Brain microvascular endothelial cell (primary cell): Measurements from ENCODE around the gene ZNF362.
A peak's percentile ranks its signal among the peaks of the same experiment; 100 is the strongest.

ENCODE experiments used
- DNase-seq: peaks from one replicate; pipeline ENCODE4 v3.0.0-alpha.2; 2020
- H3K27ac ChIP-seq: fragments of 250-450 bp; sonication (Bioruptor Pico); 2 replicates; pipeline ENCODE4 v1.5.1; 2020; ENCODE audit warnings: mild to moderate bottlenecking, moderate library complexity
- H3K27me3 ChIP-seq: fragments of 250-450 bp; sonication (Bioruptor Pico); replicated peaks from 2 replicates; pipeline ENCODE4 v1.5.1; 2020; ENCODE audit warnings: mild to moderate bottlenecking
- H3K36me3 ChIP-seq: fragments of 250-450 bp; sonication (Bioruptor Pico); replicated peaks from 2 replicates; pipeline ENCODE4 v1.5.1; 2020; ENCODE audit warnings: mild to moderate bottlenecking
- H3K4me3 ChIP-seq: 2 replicates; pipeline ENCODE4 v1.5.1; 2011; ENCODE audit warnings: low read depth, mild to moderate bottlenecking, control low read depth, low read length, moderate library complexity
- in situ Hi-C: cut with HindIII; loops from 2 replicates; pipeline ENCODE4 v1.10.0; 2017; ENCODE audit warnings: low sequenced_read_pairs, low pct_ligation_motif_present
- TF ChIP-seq, protein P1 (sequence below): IDR thresholded peaks from 2 replicates; pipeline ENCODE4 v1.5.1; 2011; ENCODE audit warnings: low read depth, mild to moderate bottlenecking, moderate library complexity, low read length, control low read depth, inconsistent platforms; ENCODE audit errors: missing control alignments

Gene ZNF362

DNA sequence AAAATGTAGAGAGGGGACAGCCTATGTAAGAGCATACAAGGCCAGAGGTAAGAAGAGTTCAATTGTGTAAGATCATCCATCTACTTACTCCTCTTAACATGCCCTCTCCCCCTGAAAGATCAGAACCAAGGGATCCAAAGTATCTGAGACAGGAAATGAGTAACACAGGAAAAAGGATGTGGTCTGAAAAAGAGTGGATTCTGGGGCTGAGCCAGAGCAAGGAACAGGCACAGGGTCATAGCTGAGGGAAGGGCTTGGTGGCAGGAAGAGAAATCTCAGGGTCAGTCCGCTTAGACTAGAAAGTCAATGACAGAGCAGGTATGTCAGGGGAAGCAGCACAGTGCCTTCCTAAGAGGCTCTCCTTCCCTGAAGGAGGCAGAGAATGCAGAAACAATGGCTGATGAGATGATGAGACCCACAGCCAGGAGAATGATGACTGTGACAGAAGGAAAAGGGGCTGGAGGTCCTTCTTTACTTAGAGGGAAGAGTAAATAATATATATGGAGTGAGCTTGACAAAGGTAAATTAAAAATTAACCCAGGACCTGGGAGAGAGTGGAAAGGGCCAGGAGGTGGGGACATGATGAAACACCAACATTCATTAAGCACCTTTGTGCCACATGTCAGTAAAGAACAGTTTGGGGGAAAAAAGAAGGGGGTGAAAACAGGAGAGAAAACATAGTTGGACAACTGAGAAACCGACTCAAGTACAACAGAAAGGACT is 90.8 kb downstream of the ZNF362 start:
- peak; percentile 87 for DNase-seq
- H3K36me3 ChIP-seq: peaks cover 49% of the 10 kb centered on the region
- in situ Hi-C loops: no loop called here
- TF ChIP-seq, protein P1, sequence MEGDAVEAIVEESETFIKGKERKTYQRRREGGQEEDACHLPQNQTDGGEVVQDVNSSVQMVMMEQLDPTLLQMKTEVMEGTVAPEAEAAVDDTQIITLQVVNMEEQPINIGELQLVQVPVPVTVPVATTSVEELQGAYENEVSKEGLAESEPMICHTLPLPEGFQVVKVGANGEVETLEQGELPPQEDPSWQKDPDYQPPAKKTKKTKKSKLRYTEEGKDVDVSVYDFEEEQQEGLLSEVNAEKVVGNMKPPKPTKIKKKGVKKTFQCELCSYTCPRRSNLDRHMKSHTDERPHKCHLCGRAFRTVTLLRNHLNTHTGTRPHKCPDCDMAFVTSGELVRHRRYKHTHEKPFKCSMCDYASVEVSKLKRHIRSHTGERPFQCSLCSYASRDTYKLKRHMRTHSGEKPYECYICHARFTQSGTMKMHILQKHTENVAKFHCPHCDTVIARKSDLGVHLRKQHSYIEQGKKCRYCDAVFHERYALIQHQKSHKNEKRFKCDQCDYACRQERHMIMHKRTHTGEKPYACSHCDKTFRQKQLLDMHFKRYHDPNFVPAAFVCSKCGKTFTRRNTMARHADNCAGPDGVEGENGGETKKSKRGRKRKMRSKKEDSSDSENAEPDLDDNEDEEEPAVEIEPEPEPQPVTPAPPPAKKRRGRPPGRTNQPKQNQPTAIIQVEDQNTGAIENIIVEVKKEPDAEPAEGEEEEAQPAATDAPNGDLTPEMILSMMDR: no peak
- no peaks in the 10 kb centered on the region for H3K27me3 ChIP-seq
- peak overlapping the region; percentile 93 for H3K27ac ChIP-seq
- peak overlapping the region; percentile 90 for H3K4me3 ChIP-seq

GRCh38 chr1:33347650-33347992 is 91.3 kb downstream of the ZNF362 start:
- DNase-seq: no peak
- in situ Hi-C loops: no loop called here

GRCh38 chr1:33348194-33348593 is 91.9 kb downstream of the ZNF362 start:
- Histone ChIP-seq H3K27ac (peak overlapping the region; percentile 93), H3K4me3 (peak overlapping the region; percentile 90), H3K27me3 (no peaks in the 10 kb centered on the region), H3K36me3 (peaks cover 42% of the 10 kb centered on the region)
- TF ChIP-seq, protein P1: no peak
- in situ Hi-C loops: no loop called here
- DNase-seq: no peak

More at GRCh38 chr1:33347650-33347992, 91.3 kb downstream of the ZNF362 start:
- TF ChIP-seq, protein P1: no peak
- H3K27ac ChIP-seq: peak overlapping the region; percentile 93
- H3K36me3 ChIP-seq: peaks cover 46% of the 10 kb centered on the region
- H3K27me3 ChIP-seq: no peaks in the 10 kb centered on the region
- peak overlapping the region; percentile 90 for H3K4me3 ChIP-seq

DNA sequence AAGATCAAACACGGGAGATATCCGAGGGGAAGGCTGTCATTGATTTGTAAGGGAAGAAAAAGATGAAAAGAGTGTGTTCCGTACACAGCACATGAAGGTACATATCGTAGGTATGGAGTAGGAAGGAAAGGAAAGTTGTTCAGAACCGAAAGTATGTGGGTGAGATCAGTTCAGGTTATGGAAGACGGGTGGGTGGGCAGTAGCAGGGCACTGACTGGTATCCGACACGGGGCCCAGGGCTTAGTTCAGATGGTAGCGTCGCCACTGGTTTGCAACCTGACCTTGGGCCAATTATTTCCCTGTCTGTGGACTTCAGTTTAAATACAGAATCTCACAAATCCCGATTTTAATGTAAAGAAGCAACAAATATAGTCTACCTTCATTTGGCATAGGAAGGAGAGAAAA is 92.4 kb downstream of the ZNF362 start:
- TF ChIP-seq, protein P1: no peak
- peak overlapping the region; percentile 90 for H3K4me3 ChIP-seq
- in situ Hi-C loops: no loop called here
- H3K27ac ChIP-seq: peak overlapping the region; percentile 93
- H3K36me3 ChIP-seq: peaks cover 41% of the 10 kb centered on the region
- no peaks in the 10 kb centered on the region for H3K27me3 ChIP-seq
- no peak for DNase-seq

DNA sequence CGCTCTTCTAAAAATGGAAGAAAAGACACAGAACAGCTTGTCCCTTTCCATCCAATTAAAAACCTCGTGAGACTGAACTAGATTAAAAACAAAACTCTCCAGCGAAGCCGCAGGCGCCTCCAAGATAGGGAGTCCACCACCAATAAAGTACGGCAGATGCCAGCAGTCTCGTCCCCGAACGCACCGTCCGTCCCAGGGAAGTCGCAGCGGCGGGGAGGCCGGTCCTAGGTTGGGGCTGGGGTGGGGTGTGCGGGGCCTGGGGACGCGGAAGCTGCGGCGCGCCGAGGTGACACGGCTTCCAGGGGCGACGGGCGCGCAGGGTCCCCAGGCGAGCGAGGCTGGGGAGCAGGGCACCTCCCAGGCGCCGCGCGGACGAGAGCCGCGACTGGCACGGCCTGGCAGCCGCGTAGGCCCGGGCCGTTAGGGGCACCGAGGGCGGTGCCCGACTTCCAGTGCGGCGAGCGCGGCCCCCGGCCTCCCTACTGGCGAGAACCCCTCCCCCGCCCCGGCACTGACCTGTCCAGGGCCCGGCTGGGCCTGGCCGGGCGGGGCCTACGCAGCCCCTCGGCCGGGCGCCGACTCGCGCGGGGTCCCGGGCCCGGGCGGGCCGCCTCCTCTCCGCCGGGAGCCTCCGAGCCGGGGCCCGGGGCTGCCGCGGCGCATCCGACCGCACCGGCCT is 92.9 kb downstream of the ZNF362 start:
- DNase-seq: no peak
- TF ChIP-seq, protein P1: no peak
- H3K36me3 ChIP-seq: peaks cover 41% of the 10 kb centered on the region
- in situ Hi-C loops: no loop called here
- peak overlapping the region; percentile 93 for H3K27ac ChIP-seq
- no peaks in the 10 kb centered on the region for H3K27me3 ChIP-seq
- peak overlapping the region; percentile 90 for H3K4me3 ChIP-seq
